Adipocyte (in vitro differentiated cells): Measurements from ENCODE around the gene ABCD1.
A peak's percentile ranks its signal among the peaks of the same experiment; 100 is the strongest.
"Not testable (repeated sequence)": the region's sequence is repeated elsewhere in the genome, so short reads cannot be mapped to it uniquely, and the experiment has no call there.

Source experiments
- DNase-seq: peaks from one replicate; pipeline ENCODE4 v3.0.0-alpha.2; 2015; ENCODE audit warnings: low read depth
- H3K27me3 ChIP-seq: replicated peaks from 2 replicates; pipeline ENCODE4 v1.7.0; 2013; ENCODE audit warnings: mild to moderate bottlenecking, low read length, moderate library complexity; ENCODE audit not compliant: control insufficient read depth, insufficient read depth
- H3K36me3 ChIP-seq: 2 replicates; pipeline ENCODE4 v1.7.0; 2013; ENCODE audit warnings: low read length, mild to moderate bottlenecking, moderate library complexity; ENCODE audit not compliant: control insufficient read depth, insufficient read depth, severe bottlenecking
- H3K4me1 ChIP-seq: 2 replicates; pipeline ENCODE4 v1.7.0; 2013; ENCODE audit warnings: mild to moderate bottlenecking, low read length, moderate library complexity; ENCODE audit not compliant: control insufficient read depth, insufficient read depth
- H3K4me3 ChIP-seq: 2 replicates; pipeline ENCODE4 v1.7.0; 2013; ENCODE audit warnings: mild to moderate bottlenecking, low read length, moderate library complexity
- H3K9ac ChIP-seq: 2 replicates; pipeline ENCODE4 v1.7.0; 2013; ENCODE audit warnings: mild to moderate bottlenecking, low read length, moderate library complexity
- H3K9me3 ChIP-seq: 2 replicates; pipeline ENCODE4 v1.7.0; 2013; ENCODE audit warnings: mild to moderate bottlenecking, low read length, moderate library complexity; ENCODE audit not compliant: control insufficient read depth

ABCD1 gene

GRCh38 chrX:153740631-153741222 lies 16.1 kb downstream of the ABCD1 start:
- DNase-seq = no peak
- peaks cover 5% of the 10 kb centered on the region for H3K4me1 ChIP-seq
- H3K9me3 ChIP-seq = no peaks in the 10 kb centered on the region
- peaks cover 16% of the 10 kb centered on the region for H3K36me3 ChIP-seq
- H3K9ac ChIP-seq = no peak overlapping the region
- no peaks in the 10 kb centered on the region for H3K27me3 ChIP-seq
- no peak overlapping the region for H3K4me3 ChIP-seq

DNA sequence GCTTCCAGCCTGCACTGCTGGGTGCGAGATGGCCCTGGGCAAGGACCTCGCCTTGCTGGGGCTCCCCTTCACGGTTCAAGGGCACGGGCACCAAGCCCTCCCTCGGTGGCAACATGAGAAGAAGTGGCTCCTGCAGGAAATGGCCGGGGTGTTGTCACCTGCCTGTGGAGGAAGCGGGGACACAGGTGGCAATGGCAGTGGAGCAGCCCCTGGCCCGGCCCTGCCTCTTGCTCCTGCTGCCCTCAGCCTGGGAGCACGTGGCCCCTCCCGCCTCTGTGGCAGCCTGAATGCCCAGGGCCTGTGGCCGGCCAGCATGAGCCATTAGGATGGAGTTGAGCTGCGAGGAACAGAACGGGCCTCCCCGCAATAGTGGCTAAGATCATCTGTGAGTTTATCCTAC lies 16.8 kb downstream of the ABCD1 start:
- no peaks in the 10 kb centered on the region for H3K9me3 ChIP-seq
- no peak for DNase-seq
- peaks cover 15% of the 10 kb centered on the region for H3K36me3 ChIP-seq
- peaks cover 6% of the 10 kb centered on the region for H3K4me1 ChIP-seq
- H3K27me3 ChIP-seq = no peaks in the 10 kb centered on the region
- no peak overlapping the region for H3K9ac ChIP-seq
- no peak overlapping the region for H3K4me3 ChIP-seq

- not testable (repeated sequence) for H3K4me3 ChIP-seq, H3K27me3 ChIP-seq, H3K9ac ChIP-seq, H3K9me3 ChIP-seq, H3K36me3 ChIP-seq, H3K4me1 ChIP-seq, DNase-seq
Measured at GRCh38 chrX:153742111-153742510, 17.5 kb downstream of the ABCD1 start.

GRCh38 chrX:153742796-153743467 lies 18.3 kb downstream of the ABCD1 start:
- not testable (repeated sequence) for H3K27me3 ChIP-seq, H3K9ac ChIP-seq, DNase-seq, H3K9me3 ChIP-seq, H3K36me3 ChIP-seq, H3K4me3 ChIP-seq
- peaks cover 13% of the 10 kb centered on the region for H3K4me1 ChIP-seq

DNA sequence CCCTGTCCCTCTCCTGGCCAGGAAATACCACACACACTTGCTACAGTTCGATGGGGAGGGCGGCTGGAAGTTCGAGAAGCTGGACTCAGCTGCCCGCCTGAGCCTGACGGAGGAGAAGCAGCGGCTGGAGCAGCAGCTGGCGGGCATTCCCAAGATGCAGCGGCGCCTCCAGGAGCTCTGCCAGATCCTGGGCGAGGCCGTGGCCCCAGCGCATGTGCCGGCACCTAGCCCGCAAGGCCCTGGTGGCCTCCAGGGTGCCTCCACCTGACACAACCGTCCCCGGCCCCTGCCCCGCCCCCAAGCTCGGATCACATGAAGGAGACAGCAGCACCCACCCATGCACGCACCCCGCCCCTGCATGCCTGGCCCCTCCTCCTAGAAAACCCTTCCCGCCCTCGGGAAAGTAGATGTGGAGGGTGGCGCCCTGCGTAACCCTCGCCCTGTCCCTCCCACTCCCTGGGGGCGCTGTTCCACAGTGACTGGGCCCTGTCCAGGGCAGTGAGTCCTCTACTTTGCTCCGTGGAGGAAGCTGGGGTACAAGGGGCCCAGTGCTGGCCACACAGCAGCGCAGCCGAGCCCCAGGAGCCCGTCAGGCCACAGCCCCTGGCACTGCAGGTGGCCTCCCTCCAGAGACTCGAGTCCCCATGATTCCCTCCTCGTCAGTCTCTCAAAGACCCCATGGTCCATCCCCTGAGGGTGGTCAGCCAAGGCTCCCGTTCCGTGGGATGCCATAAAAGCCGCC lies 19.0 kb downstream of the ABCD1 start:
- Histone ChIP-seq H3K4me1 (peaks cover 13% of the 10 kb centered on the region), H3K9ac (peak overlapping the region; percentile 49)
- H3K4me3 ChIP-seq, H3K27me3 ChIP-seq, DNase-seq, H3K9me3 ChIP-seq, H3K36me3 ChIP-seq: not testable (repeated sequence)

GRCh38 chrX:153744210-153745066 lies 19.8 kb downstream of the ABCD1 start:
- no peaks in the 10 kb centered on the region for H3K9me3 ChIP-seq
- DNase-seq = no peak
- no peaks in the 10 kb centered on the region for H3K27me3 ChIP-seq
- no peak overlapping the region for H3K4me3 ChIP-seq
- H3K36me3 ChIP-seq = peaks cover 4% of the 10 kb centered on the region
- peak overlapping the region; percentile 49 for H3K9ac ChIP-seq
- peaks cover 13% of the 10 kb centered on the region for H3K4me1 ChIP-seq

- H3K4me1 ChIP-seq = peaks cover 13% of the 10 kb centered on the region
- not testable (repeated sequence) for DNase-seq, H3K27me3 ChIP-seq, H3K4me3 ChIP-seq, H3K36me3 ChIP-seq, H3K9me3 ChIP-seq, H3K9ac ChIP-seq
Measured at GRCh38 chrX:153745067-153745433, 20.4 kb downstream of the ABCD1 start.

- Histone ChIP-seq H3K27me3 (peaks cover 7% of the 10 kb centered on the region), H3K4me1 (peaks cover 13% of the 10 kb centered on the region), H3K36me3 (no peaks in the 10 kb centered on the region), H3K9me3 (no peaks in the 10 kb centered on the region), H3K4me3 (no peak overlapping the region), H3K9ac (no peak overlapping the region)
- DNase-seq = no peak
Measured at GRCh38 chrX:153746359-153746758, 21.7 kb downstream of the ABCD1 start.

DNA sequence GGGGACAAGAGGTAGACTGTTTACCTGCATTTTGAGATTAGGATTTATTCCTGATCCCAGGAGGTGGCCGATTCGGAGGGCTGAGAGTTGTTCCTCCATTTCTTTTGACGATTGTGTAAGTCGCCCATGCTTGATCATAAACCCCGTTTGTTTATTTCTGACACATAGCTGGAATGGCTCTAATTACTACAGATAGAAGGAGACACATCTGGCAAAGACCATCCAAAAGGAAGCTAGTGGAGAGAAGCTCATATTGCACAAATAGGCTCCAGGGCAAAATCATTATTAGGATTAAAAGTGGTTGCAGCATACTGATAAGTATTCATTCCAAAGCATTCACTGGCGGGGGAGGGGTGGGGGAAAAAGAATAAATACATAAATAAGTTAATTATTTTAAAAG lies 22.3 kb downstream of the ABCD1 start:
- not testable (repeated sequence) for H3K9ac ChIP-seq, H3K27me3 ChIP-seq, H3K4me3 ChIP-seq, H3K36me3 ChIP-seq, DNase-seq, H3K9me3 ChIP-seq
- peaks cover 13% of the 10 kb centered on the region for H3K4me1 ChIP-seq

DNA sequence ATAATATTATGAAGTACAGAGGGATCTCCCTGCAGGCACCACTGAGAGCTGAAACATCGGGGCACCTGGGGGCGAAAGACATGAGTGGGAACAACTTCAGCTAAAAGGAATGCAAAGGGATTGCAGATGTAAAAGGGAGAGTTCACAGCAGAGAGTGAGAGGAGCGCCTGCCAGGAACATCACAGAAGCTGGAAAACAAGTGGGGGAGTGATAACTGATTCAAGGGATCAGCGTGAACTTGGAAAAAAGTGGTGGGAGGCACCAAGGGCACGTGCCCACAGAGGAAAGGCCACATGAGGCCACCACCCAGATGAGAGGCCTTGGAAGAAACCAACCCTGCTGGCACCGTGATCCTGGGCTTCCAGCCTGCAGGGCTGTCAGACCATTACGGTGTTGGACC lies 24.4 kb downstream of the ABCD1 start:
- not testable (repeated sequence) for H3K36me3 ChIP-seq, H3K9me3 ChIP-seq, H3K4me3 ChIP-seq, H3K27me3 ChIP-seq, H3K9ac ChIP-seq, H3K4me1 ChIP-seq, DNase-seq
